ENCODE results near the gene RBM43.
"Not testable (repeated sequence)": the region's sequence is repeated elsewhere in the genome, so short reads cannot be mapped to it uniquely, and the experiment has no call there.

RBM43 gene

DNA sequence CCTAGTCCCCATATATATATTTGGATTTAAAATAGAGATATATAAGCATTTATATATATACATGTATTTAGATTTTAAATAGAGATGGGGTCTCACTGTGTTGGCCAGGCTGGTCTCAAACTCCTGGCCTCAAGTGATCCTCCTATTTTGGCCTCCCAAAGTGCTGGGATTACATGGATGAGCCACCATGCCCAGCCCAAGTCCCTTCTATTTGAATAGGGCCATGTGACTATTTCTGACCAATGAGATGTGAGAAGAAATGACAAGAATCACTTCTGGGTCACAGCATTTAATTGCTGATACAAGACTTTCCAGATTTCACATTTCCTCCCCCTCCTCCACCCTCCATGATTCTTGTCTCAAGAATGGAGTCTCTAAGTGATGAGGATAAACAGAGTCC lies 6.4 kb upstream of the RBM43 start:
- DNase-seq (ENCODE audit: low read depth in 2 of 2), result no peak

DNA sequence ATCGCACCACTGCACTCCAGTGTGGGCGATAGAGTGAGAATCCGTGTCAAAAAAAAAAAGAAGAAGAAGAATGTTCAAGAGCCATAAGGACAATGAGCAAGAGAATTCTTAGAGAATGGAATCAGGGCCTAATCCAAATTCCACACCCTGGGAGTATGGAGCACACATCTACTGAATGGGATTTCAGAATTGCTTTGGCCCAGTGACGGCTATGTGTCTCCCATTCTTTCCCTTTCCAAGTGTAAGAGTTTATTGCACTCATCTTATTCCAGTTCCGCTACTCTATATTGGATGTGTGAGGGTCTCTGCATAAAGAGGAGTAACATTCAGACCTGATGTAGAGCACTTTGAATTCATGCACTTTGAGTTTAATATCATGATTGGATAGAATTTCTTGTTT lies 5.9 kb upstream of the RBM43 start:
- no peak for DNase-seq (ENCODE audit: low read depth in 2 of 2)

DNA sequence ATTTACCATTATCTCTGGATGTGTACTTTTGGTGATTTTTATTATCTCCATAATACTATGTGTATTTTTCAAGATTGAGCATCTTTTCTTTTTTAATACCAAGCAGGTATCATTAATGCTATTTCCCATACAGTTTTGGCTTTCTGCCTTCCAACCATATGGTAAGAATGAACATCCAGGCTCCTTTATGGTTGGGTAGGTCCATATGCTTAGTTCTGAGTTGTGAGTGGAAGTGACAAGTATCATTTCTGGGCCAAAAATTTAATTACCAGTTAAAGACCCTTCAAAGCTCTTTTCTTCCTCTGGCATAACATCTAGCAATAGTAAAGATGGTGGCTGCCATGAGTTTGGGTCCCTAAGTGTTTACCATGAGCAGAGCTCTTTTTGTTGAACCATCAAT lies 4.3 kb upstream of the RBM43 start:
- no peak for DNase-seq (ENCODE audit: low read depth in 2 of 2)

DNA sequence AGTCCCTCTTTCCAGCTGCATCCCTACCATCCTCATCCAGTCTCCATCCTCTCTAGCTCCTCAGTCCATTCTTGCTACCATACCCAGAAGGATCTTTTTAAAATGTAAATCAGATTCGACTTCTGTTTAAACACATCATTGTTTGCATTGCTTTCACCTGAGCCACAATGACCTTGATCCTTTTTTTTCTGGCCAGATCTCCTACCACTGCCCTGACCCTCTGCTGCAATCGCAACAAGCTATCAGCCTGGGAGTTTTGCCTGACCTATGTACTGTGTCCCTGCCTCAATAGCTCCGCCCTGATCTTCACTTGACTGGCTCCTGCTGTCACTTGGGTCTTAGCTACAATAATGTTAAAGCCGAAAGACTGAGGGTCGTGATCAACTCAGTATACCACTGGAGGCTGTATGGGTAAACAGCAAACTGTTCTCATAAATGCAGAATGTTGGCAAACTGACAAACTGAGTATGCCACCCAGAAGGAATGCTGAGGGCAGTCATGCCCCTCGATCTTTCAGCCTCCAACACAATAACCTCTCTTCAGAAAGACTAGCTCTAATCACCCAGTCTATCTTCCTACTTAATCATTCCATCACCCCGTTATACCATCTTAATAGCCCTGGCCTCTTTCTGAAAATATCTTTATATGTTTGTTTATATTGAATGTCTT lies 2.6 kb upstream of the RBM43 start:
- no peak for DNase-seq (ENCODE audit: low read depth in 2 of 2)

DNA sequence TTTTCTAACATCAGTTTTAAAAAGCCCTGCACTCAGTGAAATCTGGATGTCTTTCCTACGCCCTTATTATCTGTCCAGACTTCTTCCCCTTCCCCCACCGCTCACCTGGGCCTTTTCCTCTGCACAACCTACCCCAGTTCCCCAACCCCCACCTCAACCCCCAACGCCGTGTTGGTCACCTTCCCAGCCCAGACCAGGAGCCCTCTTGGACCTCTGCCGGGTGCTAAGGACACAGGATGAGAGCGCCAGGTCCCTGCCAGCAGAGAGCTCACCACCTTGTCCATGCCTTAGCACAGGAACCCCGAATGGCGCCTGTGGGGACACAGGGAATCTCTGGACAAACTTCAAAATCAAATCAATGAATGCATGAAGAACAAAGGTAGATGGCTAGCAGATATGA lies 966 bp upstream of the RBM43 start:
- DNase-seq (ENCODE audit: low read depth in 2 of 2), result no peak

DNA sequence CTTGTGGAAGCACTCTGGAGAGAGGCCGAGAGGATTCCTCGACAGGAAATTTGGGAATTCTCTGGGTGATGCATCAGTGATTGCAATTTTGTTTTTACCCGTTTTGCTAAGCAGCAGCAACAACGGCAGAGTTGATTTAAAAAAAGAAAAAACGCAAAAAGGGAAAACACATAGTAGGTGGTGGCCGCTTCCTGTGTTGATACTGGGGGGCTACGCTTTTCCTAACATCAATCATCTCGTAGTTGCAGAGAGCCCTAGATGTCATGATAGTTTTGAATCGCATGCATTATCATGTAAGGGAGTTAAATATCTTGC lies 271 bp upstream of the RBM43 start:
- no peak for DNase-seq (ENCODE audit: low read depth in 2 of 2)

DNA sequence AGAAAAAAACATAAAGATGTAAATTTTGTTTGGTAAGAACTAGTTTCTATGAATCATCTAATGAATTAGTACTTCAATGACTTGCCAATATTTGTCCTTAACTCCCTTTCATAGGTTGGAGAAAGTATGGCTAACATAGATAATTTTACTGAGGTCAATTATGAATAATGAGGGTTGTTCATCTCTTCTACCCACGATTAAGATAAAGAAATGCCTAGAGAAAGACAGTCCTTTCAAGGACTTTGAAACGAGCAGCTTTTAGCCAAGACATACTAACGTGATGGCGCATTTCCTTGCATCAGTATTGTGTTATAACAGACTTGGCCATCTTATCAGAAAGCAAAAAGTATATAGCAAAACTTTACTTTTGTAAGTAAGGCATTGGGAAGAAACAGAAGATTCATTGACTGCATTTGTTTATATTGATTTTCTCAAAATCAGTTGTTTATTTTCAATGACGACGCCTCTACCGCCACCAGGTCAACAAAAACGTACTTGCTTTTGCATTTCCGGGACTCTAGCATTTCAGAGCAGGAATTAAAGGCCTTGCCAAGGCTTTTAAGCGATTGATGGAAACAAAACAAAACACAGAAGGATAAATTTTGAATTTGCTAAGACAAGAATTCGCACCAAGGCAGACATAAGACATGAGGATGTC lies 961 bp downstream of the RBM43 start:
- DNase-seq (ENCODE audit: low read depth in 2 of 2), result no peak

DNA sequence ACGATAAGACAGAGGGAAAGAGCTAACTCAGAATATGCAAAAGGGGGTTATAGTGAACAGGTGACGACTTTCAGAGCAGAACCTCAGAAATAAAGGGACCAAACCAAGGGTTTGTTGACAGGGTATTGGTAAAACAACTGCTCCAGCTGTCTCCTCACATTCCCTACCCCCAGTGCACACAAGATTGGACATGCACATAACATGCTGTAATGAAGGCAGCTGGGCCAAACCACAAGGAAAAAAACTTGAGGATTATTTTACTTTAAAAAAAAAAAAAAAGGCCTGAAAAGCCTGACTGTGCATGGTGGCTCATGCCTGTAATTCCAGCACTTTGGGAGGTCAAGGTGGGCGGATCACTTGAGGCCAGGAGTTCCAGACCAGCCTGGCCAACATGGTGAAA lies 3.5 kb downstream of the RBM43 start:
- no peak for DNase-seq (ENCODE audit: low read depth in 2 of 2)

DNA sequence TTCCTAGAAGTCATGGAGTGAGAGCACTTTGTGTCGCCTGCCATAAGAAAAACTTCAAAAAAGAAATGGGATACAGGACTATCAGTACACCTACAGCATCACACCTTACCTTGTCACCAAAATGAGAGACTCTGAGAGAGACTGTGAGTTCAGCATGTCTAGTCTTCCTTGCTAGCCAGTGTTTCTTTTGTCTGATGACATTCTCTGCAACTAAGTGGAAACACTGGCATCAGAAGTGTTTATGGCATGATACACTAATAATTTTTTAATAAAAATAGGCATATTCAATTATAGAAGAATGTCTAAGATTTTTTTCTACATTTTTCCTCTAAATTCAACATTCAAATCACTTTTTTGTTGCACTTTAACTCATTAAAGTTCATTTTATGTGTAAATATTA lies 9.0 kb downstream of the RBM43 start:
- DNase-seq (ENCODE audit: low read depth in 2 of 2), result no peak

DNA sequence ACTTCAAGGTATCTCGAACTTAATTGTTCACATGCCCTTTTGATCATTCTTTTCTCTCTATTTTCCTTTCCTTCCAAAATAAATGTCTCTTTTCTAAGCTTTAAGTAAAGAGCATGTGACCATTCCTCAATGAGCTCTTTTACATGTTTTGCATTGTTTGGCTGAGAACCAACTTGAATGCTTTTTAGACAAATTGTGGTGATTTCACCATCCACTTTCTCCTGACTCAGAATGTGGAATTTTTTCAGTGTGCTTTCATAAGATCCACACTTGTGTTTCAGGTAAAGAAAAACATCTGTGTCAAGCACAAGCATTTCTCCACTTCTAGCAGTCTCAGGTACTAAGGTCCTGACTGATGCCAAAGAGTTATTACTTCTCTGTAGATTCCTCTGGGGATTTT lies 10.7 kb downstream of the RBM43 start:
- DNase-seq (ENCODE audit: low read depth in 2 of 2), result no peak

DNA sequence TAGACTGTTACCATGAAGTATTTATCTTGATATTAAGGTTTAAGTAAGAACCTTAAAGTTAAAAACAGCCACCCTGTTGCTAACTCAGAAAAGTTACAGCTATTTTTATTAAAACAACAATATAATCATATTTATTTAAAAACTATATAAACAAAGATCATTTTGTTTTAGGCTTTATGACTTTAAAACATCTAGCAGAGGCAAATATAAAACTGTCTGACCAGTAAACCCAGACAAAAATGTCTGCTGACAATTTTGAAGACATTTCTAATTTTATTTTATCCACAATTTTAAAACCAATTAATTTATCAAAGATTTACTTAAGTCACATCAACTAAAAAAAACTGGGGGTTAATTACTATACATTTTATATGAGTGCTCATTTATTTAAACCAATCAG lies 14.2 kb downstream of the RBM43 start:
- DNase-seq (ENCODE audit: low read depth in 2 of 2), result no peak

DNA sequence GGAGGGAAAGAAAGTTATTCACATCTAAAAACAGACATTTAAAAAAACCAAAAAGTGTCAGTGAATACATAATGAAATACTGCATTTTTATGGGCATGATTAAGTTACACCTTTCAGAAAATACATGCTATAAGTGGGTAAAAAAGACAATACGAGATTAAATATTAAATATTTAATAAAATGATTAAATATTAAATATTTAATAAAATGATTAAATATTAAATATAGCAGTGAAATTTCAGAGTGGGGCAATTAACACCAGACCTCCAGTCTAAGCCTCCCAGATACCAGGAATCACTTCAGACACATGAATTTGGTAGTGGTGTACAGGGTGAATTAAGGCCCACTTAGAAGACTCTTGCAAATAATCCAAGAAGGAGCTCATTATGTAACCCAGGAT lies 15.5 kb downstream of the RBM43 start:
- DNase-seq (ENCODE audit: low read depth in 2 of 2), result no peak

DNA sequence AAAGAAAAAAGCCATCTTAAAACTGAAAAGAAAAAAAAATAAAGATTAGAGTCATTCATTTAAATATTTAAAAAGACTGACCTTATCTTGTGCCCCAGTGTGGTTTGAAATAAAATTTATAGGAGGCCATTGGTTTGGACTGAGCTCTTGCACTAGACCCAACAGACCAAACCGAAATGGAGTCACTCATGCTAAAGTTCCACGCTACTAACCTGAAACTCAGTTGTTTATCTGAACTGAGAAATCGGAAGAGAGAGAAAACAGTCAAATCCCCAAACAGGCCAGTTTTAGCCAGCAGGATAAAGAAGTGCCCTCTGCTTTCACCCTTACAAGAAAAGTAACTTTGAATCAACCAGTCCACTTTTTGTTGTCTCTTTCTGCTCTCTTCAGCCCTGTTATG lies 18.2 kb downstream of the RBM43 start:
- DNase-seq (ENCODE audit: low read depth in 2 of 2), result no peak

DNA sequence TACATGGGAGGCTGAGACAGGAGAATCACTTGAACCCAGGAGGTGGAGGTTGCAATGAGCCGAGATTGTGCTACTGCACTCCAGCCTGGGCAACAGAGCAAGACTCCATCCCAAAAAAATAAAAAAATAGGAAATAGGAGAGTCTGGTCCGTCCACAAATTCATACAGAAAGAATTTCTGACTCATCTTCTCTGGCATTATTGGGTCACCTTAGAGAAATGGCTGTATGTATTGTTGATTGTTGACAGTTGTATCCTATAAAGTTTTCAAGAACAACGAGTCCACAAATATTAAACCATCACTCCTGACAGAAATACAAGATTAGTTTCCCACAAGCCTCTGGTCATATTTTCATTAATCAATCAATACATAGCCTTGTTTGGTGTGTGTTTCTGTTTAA lies 20.4 kb downstream of the RBM43 start:
- DNase-seq (ENCODE audit: low read depth in 2 of 2), result no peak

DNA sequence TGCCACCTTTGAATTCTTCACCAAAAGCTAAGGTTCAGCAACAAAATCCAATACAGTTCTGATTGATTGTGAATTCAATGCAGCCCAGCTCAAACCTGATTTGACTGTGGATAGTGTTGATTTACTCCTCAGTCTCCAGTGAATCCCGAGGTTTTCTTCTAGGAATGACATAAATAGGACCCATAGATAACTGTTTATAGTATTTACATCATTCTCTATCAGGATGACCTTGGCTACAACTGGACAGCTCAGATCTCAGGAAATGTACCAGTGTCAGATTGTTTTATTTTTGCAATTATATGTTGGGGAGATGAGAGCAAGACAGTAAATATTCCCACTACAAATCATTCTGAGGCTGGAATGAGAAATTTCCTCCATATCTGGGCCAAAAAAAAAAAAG lies 21.2 kb downstream of the RBM43 start:
- DNase-seq (ENCODE audit: low read depth in 2 of 2), result no peak

DNA sequence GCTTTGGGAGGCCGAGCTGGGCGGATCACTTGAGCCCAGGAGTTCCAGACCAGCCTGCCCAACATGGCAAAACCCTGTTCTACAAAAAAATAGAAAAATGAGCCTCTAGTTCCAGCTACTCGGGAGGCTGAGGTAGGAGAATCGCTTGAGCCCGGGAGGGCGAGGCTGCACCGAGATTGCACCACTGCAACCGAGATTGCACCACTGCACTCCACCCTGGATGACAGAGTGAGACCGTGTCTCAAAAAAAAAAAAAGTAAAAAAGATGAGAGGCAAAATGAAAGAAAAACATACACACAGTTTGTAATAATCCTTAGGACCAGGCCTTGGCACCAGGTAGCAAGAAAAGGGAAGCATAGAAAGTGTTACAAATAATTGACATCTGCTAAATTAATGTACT lies 22.0 kb downstream of the RBM43 start:
- DNase-seq (ENCODE audit: low read depth in 2 of 2), result no peak

DNA sequence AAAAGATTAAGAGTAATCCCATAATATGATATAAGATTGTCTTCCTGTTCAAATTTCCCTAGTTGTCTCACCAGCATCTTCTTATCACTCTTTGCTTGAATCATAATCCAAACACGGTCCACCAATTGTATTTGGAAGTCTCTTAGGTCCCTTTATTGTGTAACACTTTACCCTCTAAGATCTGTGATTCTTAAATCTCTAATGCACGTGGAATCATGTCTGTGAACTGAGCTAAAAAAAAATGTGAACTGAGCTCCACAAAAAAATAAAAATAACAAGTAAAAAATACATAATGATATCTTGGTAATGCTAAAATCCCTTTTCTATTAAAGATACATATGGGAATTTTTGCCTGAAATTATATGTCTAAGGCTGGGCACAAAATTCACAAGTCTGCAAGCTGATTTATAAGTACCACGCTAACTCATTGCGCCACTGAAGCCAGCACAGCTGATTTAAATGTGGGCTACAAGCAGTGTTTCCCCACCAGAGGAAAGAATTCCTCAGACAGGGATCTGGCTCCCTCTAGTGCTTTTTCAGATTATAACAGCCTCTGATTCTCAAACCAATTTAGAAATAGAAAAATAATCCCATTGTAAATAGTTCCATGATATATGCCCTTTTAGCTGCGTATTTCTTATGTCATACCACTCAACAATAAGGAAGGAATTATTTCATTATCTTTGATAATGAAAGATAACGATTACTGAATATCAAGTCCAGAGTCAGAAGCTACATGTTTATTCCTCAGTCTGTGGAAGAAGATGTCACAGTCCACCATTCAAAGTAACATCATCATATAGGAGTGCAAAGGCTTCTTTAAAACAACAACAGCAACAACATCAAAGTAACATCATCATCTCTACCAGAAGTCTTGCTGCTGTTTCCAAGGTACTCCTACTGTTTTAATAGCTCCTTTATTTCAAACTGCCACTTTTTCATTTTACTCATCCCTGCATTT lies 22.9 kb downstream of the RBM43 start:
- DNase-seq (ENCODE audit: low read depth in 2 of 2), result no peak

DNA sequence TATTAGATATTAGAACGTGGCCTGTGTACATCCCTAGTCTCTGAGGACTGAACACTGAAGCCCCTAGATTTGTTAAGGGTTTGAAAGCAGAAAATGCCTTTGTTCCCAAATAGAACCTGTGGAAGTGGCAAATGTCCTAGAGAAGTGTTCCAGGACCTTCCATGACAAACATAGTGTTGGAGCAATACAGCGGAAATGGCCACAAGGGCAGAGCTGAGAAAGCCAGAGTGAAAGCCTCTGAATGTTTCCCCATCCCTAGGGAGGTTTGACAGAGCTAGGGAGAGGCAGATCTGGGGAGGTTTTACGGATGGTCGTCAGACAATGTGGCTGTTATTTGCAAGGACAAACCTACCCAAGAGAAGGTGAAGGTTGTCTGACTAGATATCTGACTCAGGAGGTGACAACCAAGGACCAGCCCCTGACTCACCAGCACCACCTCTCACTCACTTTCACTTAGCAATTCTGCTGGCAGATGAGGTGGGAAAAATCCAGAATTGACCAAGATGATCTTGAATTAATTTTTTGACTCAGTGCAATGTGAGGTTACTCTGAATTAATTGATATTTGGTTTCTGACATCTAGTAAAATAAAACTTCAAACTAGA lies 24.1 kb downstream of the RBM43 start:
- no peak for DNase-seq (ENCODE audit: low read depth in 2 of 2)

DNA sequence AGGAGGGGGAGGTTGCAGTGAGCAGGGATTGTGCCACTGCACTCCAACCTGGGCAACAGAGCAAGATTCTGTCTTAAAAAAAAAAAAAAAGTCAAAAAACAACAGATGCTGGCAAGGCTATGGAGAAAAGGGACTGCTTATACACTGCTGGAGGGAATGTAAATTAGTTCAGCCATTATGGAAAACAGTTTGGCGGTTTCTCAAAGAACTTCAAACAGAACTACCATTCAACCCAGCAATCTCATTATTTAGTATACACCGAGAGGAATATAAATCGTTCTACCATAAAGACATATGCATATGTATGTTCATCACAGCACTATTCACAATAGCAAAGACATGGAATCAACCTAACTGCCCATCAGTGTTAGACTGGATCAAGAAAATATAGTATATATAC lies 27.9 kb downstream of the RBM43 start:
- not testable (repeated sequence) for DNase-seq (ENCODE audit: low read depth in 2 of 2)

DNA sequence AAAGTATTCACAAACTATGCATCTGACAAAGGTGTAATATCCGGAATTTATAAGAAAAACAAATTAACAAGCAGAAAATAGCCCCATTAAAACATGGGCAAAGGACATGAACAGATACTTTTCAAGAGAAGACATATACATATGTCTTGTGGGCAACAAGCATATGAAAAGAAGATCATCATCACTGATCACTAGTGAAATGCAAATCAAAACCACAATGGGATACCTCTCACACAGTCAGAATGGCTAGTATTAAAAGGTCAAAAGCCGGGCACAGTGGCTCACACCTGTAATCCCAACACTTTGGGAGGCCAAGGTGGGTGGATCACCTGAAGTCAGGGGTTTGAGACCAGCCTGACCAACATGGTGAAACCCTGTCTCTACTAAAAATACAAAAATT lies 28.4 kb downstream of the RBM43 start:
- not testable (repeated sequence) for DNase-seq (ENCODE audit: low read depth in 2 of 2)

DNA sequence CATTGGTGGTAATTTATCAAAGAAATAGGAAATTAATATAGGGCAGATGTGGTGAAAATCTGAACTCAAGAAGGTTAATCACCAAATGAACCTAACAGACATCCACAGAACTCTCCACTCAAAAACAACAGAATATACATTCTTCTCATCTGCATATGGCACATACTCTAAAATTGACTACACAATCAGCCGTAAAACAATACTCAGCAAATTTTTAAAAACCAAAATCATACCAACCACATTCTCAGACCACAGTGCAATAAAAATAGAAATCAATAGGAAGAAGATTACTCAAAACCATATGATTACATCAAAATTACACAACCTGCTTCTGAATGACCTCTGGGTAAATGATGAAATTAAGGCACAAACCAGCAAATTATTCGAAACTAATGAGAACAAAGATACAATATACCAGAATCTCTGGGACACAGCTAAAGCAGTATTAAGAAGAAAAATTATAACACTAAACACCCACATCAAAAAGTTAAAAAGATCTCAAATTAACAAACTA lies 31.0 kb downstream of the RBM43 start:
- DNase-seq (ENCODE audit: low read depth in 2 of 2), result no peak

DNA sequence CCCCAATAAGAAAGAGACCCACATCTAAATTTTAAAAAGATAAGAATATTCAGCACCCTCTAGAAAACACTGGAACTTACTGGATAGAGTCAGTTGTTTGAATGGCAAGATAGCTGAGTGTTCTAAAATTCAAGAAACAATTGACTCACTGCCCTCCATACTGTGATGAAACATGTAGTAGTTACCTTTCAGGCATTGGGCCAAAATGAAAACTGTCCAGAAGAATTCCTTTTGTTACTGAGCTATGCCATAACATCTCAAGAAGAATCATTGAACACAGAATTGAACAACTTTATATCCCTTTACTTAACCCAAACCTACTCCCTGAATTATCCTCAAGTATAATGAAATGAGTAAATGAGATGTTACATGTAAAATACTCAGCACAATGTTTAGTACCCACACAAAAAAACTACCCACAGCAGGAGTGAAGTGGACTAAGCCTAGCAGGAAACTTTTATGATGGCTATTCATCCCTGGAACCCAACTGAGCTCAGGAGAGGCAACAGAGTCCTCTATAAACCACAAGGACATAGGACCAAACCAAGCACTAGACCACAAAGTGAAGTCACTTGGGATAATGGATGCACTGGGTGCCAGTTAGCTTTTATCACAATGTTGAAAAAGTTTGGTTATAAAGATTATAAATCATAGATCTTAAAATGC lies 32.7 kb downstream of the RBM43 start:
- no peak for DNase-seq (ENCODE audit: low read depth in 2 of 2)
